Cardiac muscle cell (in vitro differentiated cells and primary cell): Measurements from ENCODE around the gene CLTC. TPM values are rescaled to one million over a fixed set of nuclear protein-coding genes. Genes with fewer than 3 reads are reported as not detected.

Experiments
- DNase-seq, 2 donors: peaks; one replicate each; pipeline versions ENCODE4 v3.0.0 to v3.0.0-alpha.2; 2010 to 2017; ENCODE audit warnings: low read depth in 1 of 2, low spot score in 1 of 2
- H3K27ac ChIP-seq: fragments of 200-600 bp; sonication (generic); 2 replicates; pipeline ENCODE4 v1.5.1; 2016
- H3K27me3 ChIP-seq: fragments of 200-600 bp; sonication (generic); 2 replicates; pipeline ENCODE4 v1.6.0; 2016; ENCODE audit warnings: control low read depth
- H3K36me3 ChIP-seq: fragments of 200-600 bp; sonication (generic); 2 replicates; pipeline ENCODE4 v1.5.1; 2016; ENCODE audit warnings: control low read depth
- H3K4me1 ChIP-seq: fragments of 200-600 bp; sonication (generic); 2 replicates; pipeline ENCODE4 v1.8.1; 2017; ENCODE audit warnings: low read depth, mild to moderate bottlenecking, mixed run types
- H3K4me3 ChIP-seq: fragments of 200-600 bp; sonication (generic); 2 replicates; pipeline ENCODE4 v1.5.1; 2016; ENCODE audit warnings: mild to moderate bottlenecking
- H3K9me3 ChIP-seq: fragments of 200-600 bp; sonication (generic); 2 replicates; pipeline ENCODE4 v1.5.1; 2017; ENCODE audit warnings: low read depth, mild to moderate bottlenecking, control low read depth
- polyA plus RNA-seq: library from polyadenylated mRNA; unstranded; fragments of >200 nt; fragmentation: Nextera tagmentation; extraction: Ambion mirVana; gene quantifications from 2 replicates; pipeline ENCODE4 v1.2.1, GENCODE V29; 2016
- total RNA-seq: library from RNA; depleted of rRNA; stranded (reverse); fragments of >200 nt; gene quantifications from 2 replicates; pipeline ENCODE4 v1.2.3, GENCODE V29; 2016
- TF ChIP-seq, protein P1 (sequence below): IDR thresholded peaks from 2 replicates; pipeline ENCODE4 v1.5.1; 2012; ENCODE audit warnings: low read depth, mild to moderate bottlenecking, low read length

CLTC gene
- total and polyA plus RNA-seq, 2 experiments from 2014 or later, result 172 to 275 TPM

DNA sequence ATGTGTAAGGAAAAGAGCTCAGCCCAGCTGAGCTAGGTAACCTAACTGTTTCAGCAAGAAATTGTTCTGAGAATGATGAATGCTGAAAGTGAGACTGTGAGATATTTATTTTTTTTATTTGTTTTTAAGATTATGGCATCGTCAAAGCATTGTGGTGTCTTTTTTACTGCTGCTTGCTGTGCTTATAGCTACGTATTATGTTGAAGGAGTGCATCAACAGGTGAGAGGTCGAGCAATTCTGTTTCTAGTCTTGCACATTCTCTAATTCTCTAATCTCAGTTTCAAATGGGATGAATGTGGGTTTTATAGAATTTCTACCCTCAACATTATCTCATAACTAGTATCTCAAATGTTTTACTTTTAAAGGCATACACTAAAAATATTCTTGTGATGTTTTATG is 117.6 kb downstream of the CLTC start:
- TF ChIP-seq, protein P1, sequence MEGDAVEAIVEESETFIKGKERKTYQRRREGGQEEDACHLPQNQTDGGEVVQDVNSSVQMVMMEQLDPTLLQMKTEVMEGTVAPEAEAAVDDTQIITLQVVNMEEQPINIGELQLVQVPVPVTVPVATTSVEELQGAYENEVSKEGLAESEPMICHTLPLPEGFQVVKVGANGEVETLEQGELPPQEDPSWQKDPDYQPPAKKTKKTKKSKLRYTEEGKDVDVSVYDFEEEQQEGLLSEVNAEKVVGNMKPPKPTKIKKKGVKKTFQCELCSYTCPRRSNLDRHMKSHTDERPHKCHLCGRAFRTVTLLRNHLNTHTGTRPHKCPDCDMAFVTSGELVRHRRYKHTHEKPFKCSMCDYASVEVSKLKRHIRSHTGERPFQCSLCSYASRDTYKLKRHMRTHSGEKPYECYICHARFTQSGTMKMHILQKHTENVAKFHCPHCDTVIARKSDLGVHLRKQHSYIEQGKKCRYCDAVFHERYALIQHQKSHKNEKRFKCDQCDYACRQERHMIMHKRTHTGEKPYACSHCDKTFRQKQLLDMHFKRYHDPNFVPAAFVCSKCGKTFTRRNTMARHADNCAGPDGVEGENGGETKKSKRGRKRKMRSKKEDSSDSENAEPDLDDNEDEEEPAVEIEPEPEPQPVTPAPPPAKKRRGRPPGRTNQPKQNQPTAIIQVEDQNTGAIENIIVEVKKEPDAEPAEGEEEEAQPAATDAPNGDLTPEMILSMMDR, result no peak
- H3K9me3 ChIP-seq, result no peaks in the 10 kb centered on the region
- no peak for DNase-seq
- H3K27ac ChIP-seq, result no peak overlapping the region
- no peak overlapping the region for H3K4me3 ChIP-seq
- peaks cover 18% of the 10 kb centered on the region for H3K36me3 ChIP-seq
- H3K4me1 ChIP-seq, result no peaks in the 10 kb centered on the region
- H3K27me3 ChIP-seq, result no peaks in the 10 kb centered on the region

DNA sequence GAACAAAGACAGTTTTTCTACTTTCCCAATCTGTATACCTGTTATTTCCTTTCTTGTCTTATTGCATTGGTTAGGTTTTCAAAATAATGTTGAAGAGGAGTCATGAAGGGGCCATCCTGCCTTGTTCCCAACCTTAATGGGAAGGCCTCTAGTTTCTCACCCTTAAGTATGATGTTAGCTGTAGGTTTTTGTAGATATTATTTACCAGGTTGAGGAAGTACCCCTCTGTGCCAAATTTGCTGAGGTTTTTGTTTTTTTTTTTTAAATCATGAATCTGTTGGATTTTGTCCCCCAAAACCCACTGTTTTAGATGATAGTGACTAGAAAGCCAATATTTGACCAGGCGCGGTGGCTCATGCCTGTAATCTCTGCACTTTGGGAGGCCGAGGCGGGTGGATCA is 124.1 kb downstream of the CLTC start:
- DNase-seq, result no peak
- Histone ChIP-seq H3K4me1 (no peaks in the 10 kb centered on the region), H3K4me3 (no peak overlapping the region), H3K36me3 (no peaks in the 10 kb centered on the region), H3K9me3 (no peaks in the 10 kb centered on the region), H3K27me3 (no peaks in the 10 kb centered on the region), H3K27ac (no peak overlapping the region)
- TF ChIP-seq, protein P1, result no peak

DNA sequence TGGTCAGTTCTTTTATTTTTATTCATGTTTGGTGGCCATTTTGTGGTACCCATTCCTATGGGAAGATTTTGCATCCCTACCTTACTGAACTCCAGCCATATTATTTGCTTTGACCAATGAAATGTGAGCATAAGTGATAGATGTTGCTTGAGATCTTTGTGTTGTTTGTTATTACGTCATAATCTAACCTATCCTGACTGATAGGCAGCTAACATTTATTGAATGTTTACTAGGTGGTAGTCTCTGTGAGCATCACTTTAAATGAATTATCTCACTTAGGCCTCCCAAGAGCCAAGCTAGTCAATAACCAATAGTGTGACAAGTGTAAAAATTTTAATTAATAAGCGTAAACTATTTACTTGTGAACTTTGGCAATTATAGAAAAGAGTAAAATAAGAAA is 125.3 kb downstream of the CLTC start:
- Histone ChIP-seq H3K36me3 (no peaks in the 10 kb centered on the region), H3K9me3 (no peaks in the 10 kb centered on the region), H3K27me3 (no peaks in the 10 kb centered on the region), H3K27ac (no peak overlapping the region), H3K4me3 (no peak overlapping the region), H3K4me1 (no peaks in the 10 kb centered on the region)
- no peak for DNase-seq
- TF ChIP-seq, protein P1, result no peak

Other genes starting within 250 kb of the CLTC start
- 53.0 and 62.6 TPM in 2 replicates for gene DHX40, start 54.3 kb upstream of the CLTC start, total RNA-seq
- gene DHX40, start 54.3 kb upstream of the CLTC start, polyA plus RNA-seq, result 30.2 and 35.4 TPM in 2 replicates
- 9.3 and 12.0 TPM in 2 replicates for gene PTRH2, start 87.5 kb downstream of the CLTC start, total RNA-seq
- 17.7 and 22.9 TPM in 2 replicates for gene PTRH2, start 87.5 kb downstream of the CLTC start, polyA plus RNA-seq
- gene VMP1, start 87.8 kb downstream of the CLTC start, total RNA-seq, result 73.9 and 91.3 TPM in 2 replicates
- 62.6 and 65.0 TPM in 2 replicates for gene VMP1, start 87.8 kb downstream of the CLTC start, polyA plus RNA-seq